ENCODE data around the gene GYPC. TPM values are rescaled to one million over a fixed set of nuclear protein-coding genes. Genes with fewer than 3 reads are reported as not detected.

The GYPC gene
- total and polyA plus RNA-seq, 4 donors: 8.7 to 419 (median 12.3) TPM

DNA sequence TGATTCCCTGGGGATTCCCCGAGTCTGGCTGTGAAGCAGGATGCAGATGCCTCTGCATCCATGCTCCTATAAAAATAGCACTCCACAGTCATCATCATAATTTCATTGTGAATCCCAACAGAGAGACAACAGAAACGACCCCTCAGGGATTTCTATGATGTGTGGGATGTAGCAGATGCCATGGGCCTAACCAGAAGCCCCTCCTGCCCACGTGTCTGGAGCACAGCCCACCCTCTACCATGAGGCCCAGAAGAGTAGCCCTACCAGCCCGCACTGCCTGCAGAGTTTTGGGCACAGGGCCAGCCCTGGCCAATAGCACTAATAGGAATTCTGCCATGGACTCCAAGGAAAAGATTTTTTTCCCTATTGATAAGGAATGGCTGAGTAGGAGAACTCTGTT, 66.6 kb downstream of the GYPC start (continued):
- TF ChIP-seq CTCF (IDR thresholded peaks at IDR 0.05; ENCODE audit: low read depth, low read length, missing input control) (no peak), GABPA (IDR thresholded peaks at IDR 0.05 in 1 of 2, conservative IDR thresholded peaks at IDR 0.05 in 1 of 2) (no peak), RXRA (IDR thresholded peaks at IDR 0.05) (no peak)

DNA sequence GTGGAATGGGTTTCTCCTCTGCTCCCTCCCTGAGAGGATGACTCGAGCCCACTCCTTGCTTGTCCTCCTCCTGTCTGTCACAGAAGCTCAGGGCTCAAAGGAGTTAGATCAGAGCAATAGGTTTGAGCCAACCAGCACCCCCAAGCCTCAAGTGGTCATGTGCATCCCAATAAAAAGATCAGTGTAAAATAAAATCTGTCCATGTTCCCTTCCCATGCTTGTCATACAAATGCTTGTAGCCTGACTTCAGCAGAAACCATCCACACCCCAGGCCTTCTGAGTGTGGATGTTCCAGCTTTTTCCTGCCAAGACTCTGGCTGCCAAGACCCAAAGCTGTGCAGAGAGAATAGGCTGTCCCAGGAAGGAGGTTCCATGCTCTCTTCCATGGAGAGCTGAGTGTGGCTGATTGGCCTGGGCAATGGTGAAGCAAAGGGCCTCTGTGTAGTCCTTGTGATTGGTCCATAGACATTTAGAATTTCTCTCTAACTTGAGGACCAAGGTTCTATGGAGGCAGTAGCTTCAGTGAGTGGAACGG, 67.4 kb downstream of the GYPC start:
- Histone ChIP-seq H3K4me1 (ENCODE audit: control insufficient read depth in 4 of 4, insufficient read depth in 4 of 4, low read length in 3 of 4) (no peaks in the 10 kb centered on the region), H3K36me3 (ENCODE audit: control insufficient read depth in 4 of 4, insufficient read depth in 3 of 4, low read depth in 1 of 4, low read length in 3 of 4) (no peaks in the 10 kb centered on the region), H3K27ac (ENCODE audit: low read depth in 1 of 2, low read length in 2 of 2) (no peak overlapping the region), H3K9me3 (ENCODE audit: control insufficient read depth in 4 of 4, low read length in 3 of 4) (no peaks in the 10 kb centered on the region), H3K4me3 (ENCODE audit: low read depth in 1 of 3, low read length in 3 of 3) (no peak overlapping the region), H3K9ac (ENCODE audit: low read depth in 1 of 2, low read length in 2 of 2) (no peak overlapping the region), H3K27me3 (ENCODE audit: control insufficient read depth in 4 of 4, insufficient read depth in 4 of 4, low read length in 3 of 4) (no peaks in the 10 kb centered on the region)
- no peak for DNase-seq (ENCODE audit: low spot score)
- WGBS: 77% methylated on average over 2 of the region's 2 CpGs
- TF ChIP-seq EGR1 (IDR thresholded peaks at IDR 0.05; ENCODE audit: low read depth in 2 of 2) (no peak), FOXA1 (IDR thresholded peaks at IDR 0.05) (no peak), FOXA2 (IDR thresholded peaks at IDR 0.05) (no peak), RAD21 (IDR thresholded peaks at IDR 0.05) (no peak), RXRA (IDR thresholded peaks at IDR 0.05) (no peak), TAF1 (conservative IDR thresholded peaks at IDR 0.05) (no peak), NR2F2 (IDR thresholded peaks at IDR 0.05) (no peak)
- TF ChIP-seq, protein P1, sequence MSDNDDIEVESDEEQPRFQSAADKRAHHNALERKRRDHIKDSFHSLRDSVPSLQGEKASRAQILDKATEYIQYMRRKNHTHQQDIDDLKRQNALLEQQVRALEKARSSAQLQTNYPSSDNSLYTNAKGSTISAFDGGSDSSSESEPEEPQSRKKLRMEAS (IDR thresholded peaks at IDR 0.05): no peak
- TF ChIP-seq, protein P2, sequence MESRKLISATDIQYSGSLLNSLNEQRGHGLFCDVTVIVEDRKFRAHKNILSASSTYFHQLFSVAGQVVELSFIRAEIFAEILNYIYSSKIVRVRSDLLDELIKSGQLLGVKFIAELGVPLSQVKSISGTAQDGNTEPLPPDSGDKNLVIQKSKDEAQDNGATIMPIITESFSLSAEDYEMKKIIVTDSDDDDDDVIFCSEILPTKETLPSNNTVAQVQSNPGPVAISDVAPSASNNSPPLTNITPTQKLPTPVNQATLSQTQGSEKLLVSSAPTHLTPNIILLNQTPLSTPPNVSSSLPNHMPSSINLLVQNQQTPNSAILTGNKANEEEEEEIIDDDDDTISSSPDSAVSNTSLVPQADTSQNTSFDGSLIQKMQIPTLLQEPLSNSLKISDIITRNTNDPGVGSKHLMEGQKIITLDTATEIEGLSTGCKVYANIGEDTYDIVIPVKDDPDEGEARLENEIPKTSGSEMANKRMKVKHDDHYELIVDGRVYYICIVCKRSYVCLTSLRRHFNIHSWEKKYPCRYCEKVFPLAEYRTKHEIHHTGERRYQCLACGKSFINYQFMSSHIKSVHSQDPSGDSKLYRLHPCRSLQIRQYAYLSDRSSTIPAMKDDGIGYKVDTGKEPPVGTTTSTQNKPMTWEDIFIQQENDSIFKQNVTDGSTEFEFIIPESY (IDR thresholded peaks at IDR 0.05): no peak

GRCh38 chr2:126725580-126725979, 69.6 kb downstream of the GYPC start:
- Histone ChIP-seq H3K27me3 (ENCODE audit: control insufficient read depth in 4 of 4, insufficient read depth in 4 of 4, low read length in 3 of 4) (no peaks in the 10 kb centered on the region), H3K36me3 (ENCODE audit: control insufficient read depth in 4 of 4, insufficient read depth in 3 of 4, low read depth in 1 of 4, low read length in 3 of 4) (no peaks in the 10 kb centered on the region), H3K4me3 (ENCODE audit: low read depth in 1 of 3, low read length in 3 of 3) (no peak overlapping the region), H3K27ac (ENCODE audit: low read depth in 1 of 2, low read length in 2 of 2) (no peak overlapping the region), H3K9ac (ENCODE audit: low read depth in 1 of 2, low read length in 2 of 2) (no peak overlapping the region), H3K4me1 (ENCODE audit: control insufficient read depth in 4 of 4, insufficient read depth in 4 of 4, low read length in 3 of 4) (no peaks in the 10 kb centered on the region), H3K9me3 (ENCODE audit: control insufficient read depth in 4 of 4, low read length in 3 of 4) (no peaks in the 10 kb centered on the region)
- no peak for DNase-seq (ENCODE audit: low spot score)
- TF ChIP-seq, protein P2 (IDR thresholded peaks at IDR 0.05): no peak
- TF ChIP-seq, protein P3, sequence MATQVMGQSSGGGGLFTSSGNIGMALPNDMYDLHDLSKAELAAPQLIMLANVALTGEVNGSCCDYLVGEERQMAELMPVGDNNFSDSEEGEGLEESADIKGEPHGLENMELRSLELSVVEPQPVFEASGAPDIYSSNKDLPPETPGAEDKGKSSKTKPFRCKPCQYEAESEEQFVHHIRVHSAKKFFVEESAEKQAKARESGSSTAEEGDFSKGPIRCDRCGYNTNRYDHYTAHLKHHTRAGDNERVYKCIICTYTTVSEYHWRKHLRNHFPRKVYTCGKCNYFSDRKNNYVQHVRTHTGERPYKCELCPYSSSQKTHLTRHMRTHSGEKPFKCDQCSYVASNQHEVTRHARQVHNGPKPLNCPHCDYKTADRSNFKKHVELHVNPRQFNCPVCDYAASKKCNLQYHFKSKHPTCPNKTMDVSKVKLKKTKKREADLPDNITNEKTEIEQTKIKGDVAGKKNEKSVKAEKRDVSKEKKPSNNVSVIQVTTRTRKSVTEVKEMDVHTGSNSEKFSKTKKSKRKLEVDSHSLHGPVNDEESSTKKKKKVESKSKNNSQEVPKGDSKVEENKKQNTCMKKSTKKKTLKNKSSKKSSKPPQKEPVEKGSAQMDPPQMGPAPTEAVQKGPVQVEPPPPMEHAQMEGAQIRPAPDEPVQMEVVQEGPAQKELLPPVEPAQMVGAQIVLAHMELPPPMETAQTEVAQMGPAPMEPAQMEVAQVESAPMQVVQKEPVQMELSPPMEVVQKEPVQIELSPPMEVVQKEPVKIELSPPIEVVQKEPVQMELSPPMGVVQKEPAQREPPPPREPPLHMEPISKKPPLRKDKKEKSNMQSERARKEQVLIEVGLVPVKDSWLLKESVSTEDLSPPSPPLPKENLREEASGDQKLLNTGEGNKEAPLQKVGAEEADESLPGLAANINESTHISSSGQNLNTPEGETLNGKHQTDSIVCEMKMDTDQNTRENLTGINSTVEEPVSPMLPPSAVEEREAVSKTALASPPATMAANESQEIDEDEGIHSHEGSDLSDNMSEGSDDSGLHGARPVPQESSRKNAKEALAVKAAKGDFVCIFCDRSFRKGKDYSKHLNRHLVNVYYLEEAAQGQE (IDR thresholded peaks at IDR 0.05): no peak
- TF ChIP-seq HNF4A (conservative IDR thresholded peaks at IDR 0.05) (no peak), HNF4G (IDR thresholded peaks at IDR 0.05) (no peak), RXRA (IDR thresholded peaks at IDR 0.05) (no peak), JUND (IDR thresholded peaks at IDR 0.05) (no peak), YY1 (IDR thresholded peaks at IDR 0.05) (no peak), TAF1 (conservative IDR thresholded peaks at IDR 0.05) (no peak), FOXA2 (IDR thresholded peaks at IDR 0.05) (no peak), FOXA1 (IDR thresholded peaks at IDR 0.05) (no peak), SP1 (IDR thresholded peaks at IDR 0.05) (no peak)
- TF ChIP-seq, protein P1 (IDR thresholded peaks at IDR 0.05): no peak

Measured in liver (tissue), 9 donors.